Activated B cell treated with CpG ODN at 0.5 μM for 24 hours (primary cell): ENCODE data around the gene EPB41L3. TPM values are rescaled to one million over a fixed set of nuclear protein-coding genes. Genes with fewer than 3 reads are reported as not detected.

Source experiments
- ATAC-seq: fragments of 200-7000 bp; cut with Tn5 transposase; one replicate; pipeline ENCODE4 v1.10.0; 2021; ENCODE audit warnings: low read depth, mild to moderate bottlenecking, moderate library complexity
- CTCF ChIA-PET: fragments of 350-600 bp; sonication (Branson Sonifier 250); formaldehyde crosslinking; loops from one replicate; lab custom pipeline; 2021; ENCODE audit warnings: antibody characterized with exemption; lab: Charles Lee
- POLR2A ChIA-PET: fragments of 350-600 bp; sonication (Branson Sonifier 250); formaldehyde crosslinking; loops from one replicate; lab custom pipeline; 2021; ENCODE audit warnings: antibody characterized with exemption; lab: Charles Lee
- DNase-seq: peaks from one replicate; pipeline ENCODE4 v3.0.0; 2022
- H3K27ac Mint-ChIP-seq: one replicate; pipeline ENCODE4 v1.8.0; 2020; ENCODE audit warnings: mixed read lengths
- H3K27me3 Mint-ChIP-seq: one replicate; pipeline ENCODE4 v1.8.0; 2021; ENCODE audit warnings: mixed read lengths
- H3K36me3 Mint-ChIP-seq: one replicate; pipeline ENCODE4 v1.8.0; 2021; ENCODE audit warnings: low read depth, mixed read lengths
- H3K4me1 Mint-ChIP-seq: one replicate; pipeline ENCODE4 v1.8.0; 2021; ENCODE audit warnings: mixed read lengths
- H3K4me3 Mint-ChIP-seq: one replicate; pipeline ENCODE4 v1.8.0; 2020; ENCODE audit warnings: mild to moderate bottlenecking, mixed read lengths
- H3K9me3 Mint-ChIP-seq: one replicate; pipeline ENCODE4 v1.8.0; 2020; ENCODE audit warnings: mixed read lengths
- intact Hi-C: fragments of 100-400 bp; cut with micrococcal nuclease; formaldehyde crosslinking; loops from one replicate; pipeline ENCODE4 v1.15.1; 2024
- total RNA-seq: library from RNA; stranded (reverse); gene quantifications from 2 replicates; pipeline ENCODE4 v1.2.3, GENCODE V29; 2022
- TF ChIP-seq, protein P1 (sequence below): fragments of 200-600 bp; IDR thresholded peaks from one replicate; pipeline ENCODE4 v1.8.0; 2022; ENCODE audit warnings: antibody characterized with exemption, mild to moderate bottlenecking

EPB41L3 gene
- total RNA-seq, 1 donor from 2014 or later, result 0.73 TPM

GRCh38 chr18:5532066-5532465, 11.7 kb downstream of the EPB41L3 start:
- ChIA-PET CTCF (no interaction called here), POLR2A (no interaction called here)
- no peak for ATAC-seq
- TF ChIP-seq, protein P1, sequence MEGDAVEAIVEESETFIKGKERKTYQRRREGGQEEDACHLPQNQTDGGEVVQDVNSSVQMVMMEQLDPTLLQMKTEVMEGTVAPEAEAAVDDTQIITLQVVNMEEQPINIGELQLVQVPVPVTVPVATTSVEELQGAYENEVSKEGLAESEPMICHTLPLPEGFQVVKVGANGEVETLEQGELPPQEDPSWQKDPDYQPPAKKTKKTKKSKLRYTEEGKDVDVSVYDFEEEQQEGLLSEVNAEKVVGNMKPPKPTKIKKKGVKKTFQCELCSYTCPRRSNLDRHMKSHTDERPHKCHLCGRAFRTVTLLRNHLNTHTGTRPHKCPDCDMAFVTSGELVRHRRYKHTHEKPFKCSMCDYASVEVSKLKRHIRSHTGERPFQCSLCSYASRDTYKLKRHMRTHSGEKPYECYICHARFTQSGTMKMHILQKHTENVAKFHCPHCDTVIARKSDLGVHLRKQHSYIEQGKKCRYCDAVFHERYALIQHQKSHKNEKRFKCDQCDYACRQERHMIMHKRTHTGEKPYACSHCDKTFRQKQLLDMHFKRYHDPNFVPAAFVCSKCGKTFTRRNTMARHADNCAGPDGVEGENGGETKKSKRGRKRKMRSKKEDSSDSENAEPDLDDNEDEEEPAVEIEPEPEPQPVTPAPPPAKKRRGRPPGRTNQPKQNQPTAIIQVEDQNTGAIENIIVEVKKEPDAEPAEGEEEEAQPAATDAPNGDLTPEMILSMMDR, result no peak
- no peaks in the 10 kb centered on the region for H3K4me1 Mint-ChIP-seq
- H3K4me3 Mint-ChIP-seq, result no peak overlapping the region
- no peak for DNase-seq
- H3K9me3 Mint-ChIP-seq, result no peaks in the 10 kb centered on the region
- no peak overlapping the region for H3K27ac Mint-ChIP-seq
- intact Hi-C loops, result no loop called here
- H3K36me3 Mint-ChIP-seq, result no peaks in the 10 kb centered on the region
- H3K27me3 Mint-ChIP-seq, result peaks cover 3% of the 10 kb centered on the region

DNA sequence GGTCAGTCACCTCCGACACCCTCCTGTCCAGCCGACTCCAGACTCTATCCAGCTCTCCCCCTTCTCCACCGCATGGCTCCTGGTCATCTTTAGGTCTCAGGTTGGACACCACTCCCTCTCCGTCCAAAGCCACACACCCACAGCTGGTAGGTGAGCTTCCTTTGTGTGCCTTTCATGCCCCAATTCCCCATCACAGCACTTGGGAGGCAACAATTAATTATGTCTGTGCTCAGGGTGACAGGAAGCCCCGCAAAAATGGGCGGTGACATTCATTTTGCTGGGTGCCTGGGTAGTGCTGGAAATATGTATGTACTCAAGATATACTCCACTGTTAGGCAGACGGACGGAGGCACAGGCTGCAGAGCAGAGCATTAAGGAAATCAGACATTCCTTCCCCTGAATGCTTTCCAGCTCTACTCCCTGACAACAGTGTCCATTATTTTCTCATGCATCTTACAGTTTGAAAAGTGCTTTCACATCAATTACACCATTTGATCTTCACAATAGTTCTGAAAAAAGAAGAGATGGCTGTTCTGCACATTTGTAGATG, 13.1 kb downstream of the EPB41L3 start:
- H3K4me3 Mint-ChIP-seq, result no peak overlapping the region
- no peaks in the 10 kb centered on the region for H3K4me1 Mint-ChIP-seq
- ATAC-seq (no peak), DNase-seq (no peak)
- intact Hi-C loops, result no loop called here
- TF ChIP-seq, protein P1, result no peak
- H3K36me3 Mint-ChIP-seq, result no peaks in the 10 kb centered on the region
- POLR2A ChIA-PET, result no interaction called here
- H3K9me3 Mint-ChIP-seq, result no peaks in the 10 kb centered on the region
- no peak overlapping the region for H3K27ac Mint-ChIP-seq
- CTCF ChIA-PET, result no interaction called here
- peaks cover 3% of the 10 kb centered on the region for H3K27me3 Mint-ChIP-seq

- Mint-ChIP-seq H3K4me1 (no peaks in the 10 kb centered on the region), H3K4me3 (no peak overlapping the region), H3K27ac (no peak overlapping the region), H3K9me3 (no peaks in the 10 kb centered on the region), H3K36me3 (no peaks in the 10 kb centered on the region), H3K27me3 (peaks cover 3% of the 10 kb centered on the region)
- intact Hi-C loops, result no loop called here
- TF ChIP-seq, protein P1, result no peak
- CTCF ChIA-PET, result no interaction called here
- POLR2A ChIA-PET, result no interaction called here
- no peak for DNase-seq
- ATAC-seq, result no peak
Observed at GRCh38 chr18:5529471-5529870, 14.3 kb downstream of the EPB41L3 start.

DNA sequence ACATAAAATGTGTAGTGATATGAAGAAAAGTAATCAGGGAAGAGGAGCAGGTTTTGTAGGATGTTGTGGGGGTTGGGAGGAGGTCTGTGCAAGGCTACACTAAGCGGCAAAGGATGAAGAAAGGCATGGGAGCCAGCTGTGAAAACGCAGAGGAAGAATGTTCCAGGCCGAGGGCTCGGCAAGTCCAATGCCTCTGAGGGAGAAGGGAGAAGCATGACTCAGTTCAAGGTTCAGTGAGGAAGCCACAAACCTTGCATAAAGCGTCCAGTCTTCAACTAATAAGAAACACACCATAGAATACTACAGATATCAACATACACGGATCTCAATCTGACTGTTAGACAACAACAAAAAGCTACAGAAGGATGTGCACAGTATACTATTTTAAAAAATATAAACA, 16.2 kb downstream of the EPB41L3 start:
- ChIA-PET CTCF (no interaction called here), POLR2A (no interaction called here)
- Mint-ChIP-seq H3K9me3 (no peaks in the 10 kb centered on the region), H3K4me3 (no peak overlapping the region), H3K4me1 (no peaks in the 10 kb centered on the region), H3K27me3 (peaks cover 3% of the 10 kb centered on the region), H3K36me3 (no peaks in the 10 kb centered on the region), H3K27ac (no peak overlapping the region)
- ATAC-seq (no peak), DNase-seq (no peak)
- TF ChIP-seq, protein P1, result no peak
- intact Hi-C loops, result no loop called here

- H3K36me3 Mint-ChIP-seq, result no peaks in the 10 kb centered on the region
Observed at GRCh38 chr18:5524660-5525059, 19.1 kb downstream of the EPB41L3 start.

More at GRCh38 chr18:5524660-5525059, 19.1 kb downstream of the EPB41L3 start:
- no peak overlapping the region for H3K4me3 Mint-ChIP-seq
- TF ChIP-seq, protein P1, result no peak
- peaks cover 7% of the 10 kb centered on the region for H3K27me3 Mint-ChIP-seq
- no peaks in the 10 kb centered on the region for H3K4me1 Mint-ChIP-seq
- intact Hi-C loops, result no loop called here
- CTCF ChIA-PET, result no interaction called here
- ATAC-seq, result no peak
- POLR2A ChIA-PET, result no interaction called here
- DNase-seq, result no peak
- H3K27ac Mint-ChIP-seq, result no peak overlapping the region
- no peaks in the 10 kb centered on the region for H3K9me3 Mint-ChIP-seq
